ENCODE data around the gene FBXO24.

GRCh38 chr7:100614308-100614861 lies 28.3 kb downstream of the FBXO24 start:
- TF ChIP-seq POLR2AphosphoS5 (IDR thresholded peaks at IDR 0.05; ENCODE audit: low read depth, low read length) (no peak), MAX (IDR thresholded peaks at IDR 0.05; ENCODE audit: low read depth) (no peak), RAD21 (IDR thresholded peaks at IDR 0.05; ENCODE audit: low read length) (no peak), CTCF (IDR thresholded peaks at IDR 0.05) (no peak), PBX3 (IDR thresholded peaks at IDR 0.05) (no peak)
